ENCODE data around the gene SUN5. TPM values are rescaled to one million over a fixed set of nuclear protein-coding genes. Genes with fewer than 3 reads are reported as not detected.

The SUN5 gene
- total RNA-seq, 3 donors from 2014 or later = not detected

- peaks cover 0 to 18% of the 10 kb centered on the region in 2 donors for H3K27me3 ChIP-seq
- H3K4me1 ChIP-seq = no peaks in the 10 kb centered on the region
- no peaks in the 10 kb centered on the region for H3K36me3 ChIP-seq
- TF ChIP-seq POLR2A (IDR thresholded peaks at IDR 0.05) = no peak
- TF ChIP-seq, protein P1, sequence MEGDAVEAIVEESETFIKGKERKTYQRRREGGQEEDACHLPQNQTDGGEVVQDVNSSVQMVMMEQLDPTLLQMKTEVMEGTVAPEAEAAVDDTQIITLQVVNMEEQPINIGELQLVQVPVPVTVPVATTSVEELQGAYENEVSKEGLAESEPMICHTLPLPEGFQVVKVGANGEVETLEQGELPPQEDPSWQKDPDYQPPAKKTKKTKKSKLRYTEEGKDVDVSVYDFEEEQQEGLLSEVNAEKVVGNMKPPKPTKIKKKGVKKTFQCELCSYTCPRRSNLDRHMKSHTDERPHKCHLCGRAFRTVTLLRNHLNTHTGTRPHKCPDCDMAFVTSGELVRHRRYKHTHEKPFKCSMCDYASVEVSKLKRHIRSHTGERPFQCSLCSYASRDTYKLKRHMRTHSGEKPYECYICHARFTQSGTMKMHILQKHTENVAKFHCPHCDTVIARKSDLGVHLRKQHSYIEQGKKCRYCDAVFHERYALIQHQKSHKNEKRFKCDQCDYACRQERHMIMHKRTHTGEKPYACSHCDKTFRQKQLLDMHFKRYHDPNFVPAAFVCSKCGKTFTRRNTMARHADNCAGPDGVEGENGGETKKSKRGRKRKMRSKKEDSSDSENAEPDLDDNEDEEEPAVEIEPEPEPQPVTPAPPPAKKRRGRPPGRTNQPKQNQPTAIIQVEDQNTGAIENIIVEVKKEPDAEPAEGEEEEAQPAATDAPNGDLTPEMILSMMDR (IDR thresholded peaks at IDR 0.05) = no peak
- TF ChIP-seq POLR2AphosphoS5 (IDR thresholded peaks at IDR 0.05) = no peak
- H3K9me3 ChIP-seq = no peaks in the 10 kb centered on the region
- intact Hi-C loops (cut with DNase I; ENCODE audit: low total_unique reads) = no loop called here
- no peak for DNase-seq (ENCODE audit: low spot score in 2 of 2)
- H3K27ac ChIP-seq = no peak overlapping the region
- H3K4me3 ChIP-seq = no peak overlapping the region
Measured at GRCh38 chr20:33019465-33020277, 15.4 kb upstream of the SUN5 start.

GRCh38 chr20:33018169-33018931, 14.1 kb upstream of the SUN5 start:
- Histone ChIP-seq H3K9me3 (no peaks in the 10 kb centered on the region), H3K27me3 (peaks cover 0 to 18% of the 10 kb centered on the region in 2 donors), H3K27ac (no peak overlapping the region), H3K4me1 (no peaks in the 10 kb centered on the region), H3K4me3 (no peak overlapping the region), H3K36me3 (no peaks in the 10 kb centered on the region)
- intact Hi-C loops (cut with DNase I; ENCODE audit: low total_unique reads) = no loop called here
- TF ChIP-seq POLR2AphosphoS5 (IDR thresholded peaks at IDR 0.05) (no peak), POLR2A (IDR thresholded peaks at IDR 0.05) (no peak)
- TF ChIP-seq, protein P1 (IDR thresholded peaks at IDR 0.05) = no peak
- DNase-seq (ENCODE audit: low spot score in 2 of 2) = no peak

- H3K4me3 ChIP-seq = no peak overlapping the region
- no peak for TF ChIP-seq POLR2AphosphoS5 (IDR thresholded peaks at IDR 0.05)
- TF ChIP-seq, protein P1 (IDR thresholded peaks at IDR 0.05) = no peak
- no peak for TF ChIP-seq POLR2A (IDR thresholded peaks at IDR 0.05)
- no peaks in the 10 kb centered on the region for H3K36me3 ChIP-seq
- DNase-seq (ENCODE audit: low spot score in 2 of 2) = no peak
- no peak overlapping the region for H3K27ac ChIP-seq
- peaks cover 0 to 18% of the 10 kb centered on the region in 2 donors for H3K27me3 ChIP-seq
- no peaks in the 10 kb centered on the region for H3K9me3 ChIP-seq
- no peaks in the 10 kb centered on the region for H3K4me1 ChIP-seq
- intact Hi-C loops (cut with DNase I; ENCODE audit: low total_unique reads) = no loop called here
Measured at GRCh38 chr20:33017542-33017941, 13.3 kb upstream of the SUN5 start.

DNA sequence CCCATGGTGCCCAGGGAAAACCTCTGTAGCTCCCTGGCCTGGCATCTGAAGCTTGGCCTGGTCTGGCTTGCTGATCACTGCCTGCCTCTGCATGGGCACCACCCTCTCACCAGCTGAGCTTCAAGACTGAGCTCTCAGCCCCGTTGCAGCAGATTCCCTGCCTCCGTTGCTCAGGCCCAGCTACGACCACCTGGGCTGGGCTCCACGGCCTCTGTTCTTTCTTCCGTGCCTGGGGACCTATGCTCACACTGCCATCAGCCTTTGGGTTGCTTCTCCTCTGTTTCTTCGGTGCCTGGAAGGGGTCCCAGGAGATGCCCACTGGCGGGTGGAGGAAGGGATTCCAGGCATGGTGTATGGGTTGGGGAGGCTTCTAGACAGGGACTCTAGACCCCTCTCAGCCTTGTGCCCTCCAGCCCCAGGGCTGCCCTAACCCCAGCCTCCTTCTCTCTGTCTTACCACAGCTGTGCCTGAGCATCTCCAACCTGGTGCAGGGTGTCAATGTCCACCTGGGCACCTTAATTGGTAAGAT, 12.4 kb upstream of the SUN5 start:
- no peak overlapping the region for H3K4me3 ChIP-seq
- no peaks in the 10 kb centered on the region for H3K9me3 ChIP-seq
- H3K27me3 ChIP-seq = peaks cover 0 to 18% of the 10 kb centered on the region in 2 donors
- TF ChIP-seq POLR2A (IDR thresholded peaks at IDR 0.05) = no peak
- H3K27ac ChIP-seq = no peak overlapping the region
- H3K4me1 ChIP-seq = no peaks in the 10 kb centered on the region
- no peak for DNase-seq (ENCODE audit: low spot score in 2 of 2)
- intact Hi-C loops (cut with DNase I; ENCODE audit: low total_unique reads) = no loop called here
- H3K36me3 ChIP-seq = no peaks in the 10 kb centered on the region

DNA sequence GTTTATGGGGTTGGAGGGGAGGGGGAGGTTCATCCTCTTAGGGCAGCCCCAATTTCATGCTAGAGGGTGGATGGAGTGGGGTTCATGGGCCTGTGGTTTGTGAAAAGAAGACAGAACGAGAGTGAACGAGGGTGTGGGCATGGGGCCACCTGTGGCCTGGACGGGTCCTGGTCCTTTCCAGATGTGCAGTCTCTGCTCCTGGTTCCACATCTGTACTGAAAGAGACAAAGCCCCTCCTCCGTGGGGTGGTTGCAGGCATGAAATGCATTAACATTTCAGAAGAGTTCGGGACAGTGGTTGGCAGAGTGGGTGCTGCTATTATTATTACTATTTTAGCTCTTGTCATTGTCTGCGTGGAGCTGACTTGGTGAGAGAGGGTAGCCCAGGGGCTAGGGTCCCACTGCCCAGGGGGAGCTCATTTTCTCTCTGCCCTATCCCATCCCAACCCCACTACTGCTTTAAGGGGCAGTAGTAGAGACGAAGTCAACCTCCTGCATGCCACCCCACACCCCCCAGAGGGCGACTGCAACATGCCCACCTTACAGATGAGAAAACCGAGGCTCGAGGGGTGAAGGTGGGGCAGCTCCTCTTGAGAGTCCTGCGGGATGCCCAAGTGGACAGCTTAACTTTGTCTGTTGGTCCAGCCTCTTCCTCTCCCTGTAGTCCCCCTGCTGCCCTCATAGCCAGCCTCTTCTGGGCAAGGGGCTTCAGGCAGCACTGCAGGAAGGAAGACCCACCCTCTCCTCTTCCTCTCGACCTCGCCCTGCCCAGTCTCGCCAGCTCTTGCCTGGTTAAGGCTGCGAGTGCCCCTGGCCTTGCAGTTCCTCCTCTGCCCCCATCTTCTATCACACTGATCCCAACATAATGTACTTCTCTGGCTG, 11.7 kb upstream of the SUN5 start:
- no peaks in the 10 kb centered on the region for H3K36me3 ChIP-seq
- H3K4me3 ChIP-seq = no peak overlapping the region
- DNase-seq (ENCODE audit: low spot score in 2 of 2) = no peak
- no peaks in the 10 kb centered on the region for H3K4me1 ChIP-seq
- H3K27me3 ChIP-seq = peaks cover 0 to 18% of the 10 kb centered on the region in 2 donors
- H3K27ac ChIP-seq = no peak overlapping the region
- H3K9me3 ChIP-seq = no peaks in the 10 kb centered on the region
- no peak for TF ChIP-seq POLR2A (IDR thresholded peaks at IDR 0.05)
- no peak for TF ChIP-seq POLR2AphosphoS5 (IDR thresholded peaks at IDR 0.05)
- TF ChIP-seq, protein P1 (IDR thresholded peaks at IDR 0.05) = no peak
- intact Hi-C loops (cut with DNase I; ENCODE audit: low total_unique reads) = no loop called here

Data from breast epithelium (tissue), 4 donors.